CD4-positive, CD25-positive, alpha-beta regulatory T cell (primary cell): ENCODE results near the gene GLIPR1. TPM values are rescaled to one million over a fixed set of nuclear protein-coding genes. Genes with fewer than 3 reads are reported as not detected.
"Not testable (repeated sequence)": the region's sequence is repeated elsewhere in the genome, so short reads cannot be mapped to it uniquely, and the experiment has no call there.

Source experiments
- ATAC-seq, 2 donors: fragments of 150-1000 bp; cut with Tn5 transposase; one replicate each; pipeline ENCODE4 v1.10.0; 2021; ENCODE audit warnings: low read depth in 2 of 2, moderate number of reproducible peaks in 2 of 2, moderate library complexity in 1 of 2
- DNase-seq, 3 donors: peaks; one replicate each; pipeline versions ENCODE4 v3.0.0 to v3.0.0-alpha.2; 2012 to 2022; ENCODE audit warnings: mixed read lengths in 1 of 3
- H3K27ac ChIP-seq: one replicate; pipeline ENCODE4 v1.7.0; 2013; ENCODE audit warnings: mild to moderate bottlenecking, low read length; ENCODE audit not compliant: insufficient read depth, poor library complexity, severe bottlenecking
- H3K27me3 ChIP-seq: one replicate; pipeline ENCODE4 v1.7.0; 2013; ENCODE audit warnings: low read length; ENCODE audit not compliant: control insufficient read depth, insufficient read depth
- H3K36me3 ChIP-seq: one replicate; pipeline ENCODE4 v1.7.0; 2013; ENCODE audit warnings: mild to moderate bottlenecking, low read length, moderate library complexity; ENCODE audit not compliant: control insufficient read depth, insufficient read depth
- H3K4me1 ChIP-seq: 2 replicates; pipeline ENCODE4 v1.7.0; 2013; ENCODE audit warnings: mild to moderate bottlenecking, low read length; ENCODE audit not compliant: insufficient read depth, control insufficient read depth, poor library complexity, severe bottlenecking
- H3K4me3 ChIP-seq: one replicate; pipeline ENCODE4 v1.7.0; 2013; ENCODE audit warnings: low read depth, mild to moderate bottlenecking, low read length, moderate library complexity
- H3K9me3 ChIP-seq, 2 experiments: 1 replicate in 1 of 2; 2 replicates in 1 of 2; pipeline ENCODE4 v1.7.0; 2013; ENCODE audit warnings: low read length in 2 of 2, mild to moderate bottlenecking in 1 of 2, moderate library complexity in 1 of 2; ENCODE audit not compliant: control insufficient read depth in 2 of 2
- H3K27ac Mint-ChIP-seq, 3 donors: one replicate each; pipeline ENCODE4 v1.8.0; 2020 to 2022; ENCODE audit warnings: mild to moderate bottlenecking in 3 of 3, mixed read lengths in 3 of 3, moderate library complexity in 2 of 3
- H3K27me3 Mint-ChIP-seq: one replicate; pipeline ENCODE4 v1.8.0; 2022; ENCODE audit warnings: mild to moderate bottlenecking, mixed read lengths
- H3K36me3 Mint-ChIP-seq: one replicate; pipeline ENCODE4 v1.8.0; 2020; ENCODE audit warnings: mixed read lengths
- H3K4me1 Mint-ChIP-seq, 4 donors: one replicate each; pipeline ENCODE4 v1.8.0; 2020 to 2022; ENCODE audit warnings: mixed read lengths in 4 of 4, mild to moderate bottlenecking in 1 of 4
- H3K4me3 Mint-ChIP-seq, 4 donors: one replicate each; pipeline ENCODE4 v1.8.0; 2020 to 2022; ENCODE audit warnings: mild to moderate bottlenecking in 4 of 4, mixed read lengths in 4 of 4, moderate library complexity in 3 of 4
- H3K9me3 Mint-ChIP-seq, 7 donors: one replicate each; pipeline ENCODE4 v1.8.0; 2020 to 2022; ENCODE audit warnings: mixed read lengths in 7 of 7, mild to moderate bottlenecking in 3 of 7, moderate library complexity in 2 of 7
- polyA plus RNA-seq, 4 donors: library from polyadenylated mRNA; unstranded; fragments of 300-500 nt; fragmentation: Illumina TruSeq; gene quantifications; one replicate each; pipeline ENCODE4 v1.2.3, GENCODE V29; 2021
- total RNA-seq: library from RNA; stranded (reverse); gene quantifications from one replicate; pipeline ENCODE4 v1.2.3, GENCODE V29; 2022

The GLIPR1 gene
- total and polyA plus RNA-seq, 5 donors from 2014 or later = 91.4 to 207 (median 167) TPM

GRCh38 chr12:75442454-75442853 lies 38.1 kb upstream of the GLIPR1 start:
- Mint-ChIP-seq H3K27me3 (peaks cover 14% of the 10 kb centered on the region), H3K4me1 (peaks cover 0 to 10% (median 2%) of the 10 kb centered on the region in 4 donors)
- not testable (repeated sequence) for H3K4me3 Mint-ChIP-seq, H3K27ac ChIP-seq, DNase-seq, H3K9me3 ChIP-seq, H3K36me3 Mint-ChIP-seq, H3K36me3 ChIP-seq, H3K9me3 Mint-ChIP-seq, H3K4me1 ChIP-seq, H3K27me3 ChIP-seq, H3K27ac Mint-ChIP-seq, ATAC-seq, H3K4me3 ChIP-seq

DNA sequence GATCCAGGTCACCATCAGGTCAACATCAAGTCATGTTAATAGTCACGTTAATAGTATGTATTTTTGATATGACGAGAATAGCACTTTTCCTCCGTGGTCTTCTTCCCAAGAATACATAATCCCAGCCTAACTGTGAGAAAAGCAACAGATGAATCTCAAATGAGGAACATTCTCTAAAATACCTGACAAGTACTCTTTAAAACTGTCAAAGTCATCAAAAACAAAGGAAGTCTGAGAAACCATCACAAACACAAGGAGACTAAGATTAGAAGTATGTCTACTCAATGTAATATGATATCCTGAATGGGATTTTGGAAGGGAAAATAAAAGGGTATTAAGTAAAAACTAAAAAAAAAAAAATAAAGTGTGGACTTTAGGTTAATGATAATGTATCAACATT lies 36.8 kb upstream of the GLIPR1 start:
- peaks cover 14% of the 10 kb centered on the region for H3K27me3 Mint-ChIP-seq
- ATAC-seq (no peak), DNase-seq (no peak)
- no peak overlapping the region for H3K4me3 ChIP-seq
- H3K4me3 Mint-ChIP-seq = no peak overlapping the region
- H3K27ac ChIP-seq = no peak overlapping the region
- no peaks in the 10 kb centered on the region for H3K9me3 ChIP-seq
- no peaks in the 10 kb centered on the region for H3K36me3 ChIP-seq
- peaks cover 0 to 1% (median 0%) of the 10 kb centered on the region in 4 donors for H3K4me1 Mint-ChIP-seq
- H3K36me3 Mint-ChIP-seq = peaks cover 4% of the 10 kb centered on the region
- peaks cover 6% of the 10 kb centered on the region for H3K27me3 ChIP-seq
- H3K4me1 ChIP-seq = no peaks in the 10 kb centered on the region
- no peak overlapping the region for H3K27ac Mint-ChIP-seq
- peaks cover 0 to 3% (median 0%) of the 10 kb centered on the region in 7 donors for H3K9me3 Mint-ChIP-seq

GRCh38 chr12:75444429-75445136 lies 36.0 kb upstream of the GLIPR1 start:
- no peak overlapping the region for H3K27ac ChIP-seq

DNA sequence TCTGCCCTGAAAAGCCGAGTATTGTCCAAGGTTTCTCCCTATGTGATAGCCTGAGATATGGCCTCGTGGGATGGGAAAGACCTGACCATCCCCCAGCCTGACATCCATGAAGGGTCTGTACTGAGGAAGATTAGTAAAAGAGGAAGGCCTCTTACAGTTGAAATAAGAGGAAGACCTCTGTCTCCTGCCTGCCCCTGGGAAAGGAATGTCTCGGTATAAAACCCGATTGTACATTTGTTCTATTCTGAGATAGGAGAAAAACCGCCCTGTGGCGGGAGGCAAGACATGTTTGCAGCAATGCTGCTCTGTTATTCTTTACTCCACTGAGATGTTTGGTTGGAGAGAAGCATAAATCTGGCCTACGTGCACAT lies 35.4 kb upstream of the GLIPR1 start:
- not testable (repeated sequence) for H3K27ac ChIP-seq, H3K36me3 Mint-ChIP-seq, H3K4me3 Mint-ChIP-seq, H3K27me3 ChIP-seq, ATAC-seq, H3K9me3 ChIP-seq, H3K36me3 ChIP-seq, H3K9me3 Mint-ChIP-seq, H3K4me1 Mint-ChIP-seq, H3K4me3 ChIP-seq, H3K4me1 ChIP-seq, DNase-seq, H3K27ac Mint-ChIP-seq
- peaks cover 14% of the 10 kb centered on the region for H3K27me3 Mint-ChIP-seq

More at GRCh38 chr12:75444429-75445136, 36.0 kb upstream of the GLIPR1 start:
- Mint-ChIP-seq H3K27ac (no peak overlapping the region), H3K36me3 (peaks cover 4% of the 10 kb centered on the region), H3K9me3 (peaks cover 0 to 3% (median 0%) of the 10 kb centered on the region in 7 donors), H3K27me3 (peaks cover 14% of the 10 kb centered on the region), H3K4me3 (no peak overlapping the region), H3K4me1 (no peaks in the 10 kb centered on the region)
- Histone ChIP-seq H3K4me3 (no peak overlapping the region), H3K4me1 (no peaks in the 10 kb centered on the region), H3K27me3 (peaks cover 6% of the 10 kb centered on the region), H3K36me3 (no peaks in the 10 kb centered on the region), H3K9me3 (no peaks in the 10 kb centered on the region)
- DNase-seq = no peak
- no peak for ATAC-seq

GRCh38 chr12:75446857-75447256 lies 33.7 kb upstream of the GLIPR1 start:
- DNase-seq = no peak
- no peak overlapping the region for H3K27ac ChIP-seq
- H3K4me3 Mint-ChIP-seq = no peak overlapping the region
- no peak for ATAC-seq
- no peaks in the 10 kb centered on the region for H3K9me3 Mint-ChIP-seq
- H3K4me1 Mint-ChIP-seq = no peaks in the 10 kb centered on the region
- H3K4me3 ChIP-seq = no peak overlapping the region
- no peaks in the 10 kb centered on the region for H3K36me3 Mint-ChIP-seq
- no peaks in the 10 kb centered on the region for H3K9me3 ChIP-seq
- peaks cover 15% of the 10 kb centered on the region for H3K27me3 Mint-ChIP-seq
- H3K36me3 ChIP-seq = no peaks in the 10 kb centered on the region
- H3K27ac Mint-ChIP-seq = no peak overlapping the region
- peaks cover 3% of the 10 kb centered on the region for H3K27me3 ChIP-seq
- H3K4me1 ChIP-seq = no peaks in the 10 kb centered on the region

- H3K4me1 ChIP-seq = no peaks in the 10 kb centered on the region
- no peak for ATAC-seq
- Mint-ChIP-seq H3K36me3 (no peaks in the 10 kb centered on the region), H3K9me3 (no peaks in the 10 kb centered on the region), H3K27me3 (peaks cover 18% of the 10 kb centered on the region), H3K4me3 (no peak overlapping the region), H3K4me1 (no peaks in the 10 kb centered on the region), H3K27ac (no peak overlapping the region)
- H3K9me3 ChIP-seq = no peaks in the 10 kb centered on the region
- H3K27me3 ChIP-seq = peaks cover 3% of the 10 kb centered on the region
- no peak overlapping the region for H3K27ac ChIP-seq
- H3K4me3 ChIP-seq = no peak overlapping the region
- no peak for DNase-seq
- H3K36me3 ChIP-seq = no peaks in the 10 kb centered on the region
These were observed 32.7 kb upstream of the GLIPR1 start for GRCh38 chr12:75447691-75448393.

DNA sequence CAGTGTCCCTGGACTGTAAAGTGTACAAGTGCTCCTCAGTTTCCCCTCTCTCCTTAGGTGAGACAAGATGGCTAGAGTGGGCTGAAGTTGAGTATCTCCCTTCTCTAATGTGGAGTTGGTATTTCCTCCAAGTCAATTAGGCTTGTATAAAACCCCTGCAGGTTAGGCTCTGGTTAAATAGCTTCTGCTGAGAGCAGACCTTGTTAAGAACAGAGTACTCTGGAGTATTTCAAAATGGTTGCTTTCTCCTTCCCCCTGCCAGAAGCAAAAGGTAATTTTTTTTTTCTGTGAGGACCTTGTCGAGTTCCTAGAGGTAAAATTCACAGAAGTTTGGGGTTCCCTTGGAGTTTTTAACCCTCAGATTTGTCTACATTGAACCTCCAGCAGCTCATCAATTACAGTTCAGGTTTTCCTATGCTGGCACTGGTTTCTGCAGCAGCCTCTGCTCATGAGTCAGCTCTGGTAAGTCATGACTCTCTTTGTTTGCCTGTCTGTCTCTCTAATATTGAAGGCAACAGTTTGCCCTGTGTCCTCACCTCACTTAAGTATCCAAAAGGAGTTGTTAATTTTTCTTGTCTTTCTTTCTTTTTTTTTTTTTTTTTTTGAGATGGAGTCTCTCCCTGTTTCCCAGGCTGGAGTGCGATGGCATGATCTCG lies 27.8 kb upstream of the GLIPR1 start:
- no peaks in the 10 kb centered on the region for H3K27me3 ChIP-seq
- no peaks in the 10 kb centered on the region for H3K36me3 ChIP-seq
- H3K4me1 Mint-ChIP-seq = peaks cover 5 to 19% (median 17%) of the 10 kb centered on the region in 4 donors
- ATAC-seq (no peak), DNase-seq (no peak)
- H3K27me3 Mint-ChIP-seq = peaks cover 17% of the 10 kb centered on the region
- H3K9me3 ChIP-seq = no peaks in the 10 kb centered on the region
- H3K4me1 ChIP-seq = peaks cover 18% of the 10 kb centered on the region
- H3K27ac ChIP-seq = no peak overlapping the region
- H3K4me3 Mint-ChIP-seq = no peak overlapping the region
- H3K27ac Mint-ChIP-seq = no peak overlapping the region
- no peaks in the 10 kb centered on the region for H3K36me3 Mint-ChIP-seq
- no peaks in the 10 kb centered on the region for H3K9me3 Mint-ChIP-seq
- H3K4me3 ChIP-seq = no peak overlapping the region
